Neural cell (in vitro differentiated cells): Measurements from ENCODE around the gene PHF12.

Experiments
- EP300 ChIP-seq: fragments of 450-650 bp; conservative IDR thresholded peaks from 2 replicates; pipeline ENCODE4 v1.6.1; 2014; ENCODE audit warnings: antibody characterized with exemption, mild to moderate bottlenecking, moderate library complexity; ENCODE audit not compliant: poor library complexity, severe bottlenecking
- EZH2 ChIP-seq: fragments of 200-600, 300-800 bp; shearing (Covaris generic), sonication (generic); IDR thresholded peaks from 2 replicates; pipeline ENCODE4 v1.6.1; 2014; ENCODE audit warnings: antibody characterized with exemption, low read length, borderline replicate concordance, mild to moderate bottlenecking; ENCODE audit not compliant: insufficient read depth, poor library complexity, severe bottlenecking
- MXI1 ChIP-seq: fragments of 450-650 bp; conservative IDR thresholded peaks from 2 replicates; pipeline ENCODE4 v1.6.1; 2014; ENCODE audit warnings: antibody characterized with exemption, mild to moderate bottlenecking; ENCODE audit not compliant: poor library complexity, severe bottlenecking
- POLR2AphosphoS5 ChIP-seq: IDR thresholded peaks from 2 replicates; pipeline ENCODE4 v1.6.1; 2012
- SMC3 ChIP-seq: fragments of 450-650 bp; conservative IDR thresholded peaks from 2 replicates; pipeline ENCODE4 v1.6.1; 2014; ENCODE audit warnings: antibody characterized with exemption, mild to moderate bottlenecking, moderate library complexity; ENCODE audit not compliant: poor library complexity
- TAF1 ChIP-seq: IDR thresholded peaks from 2 replicates; pipeline ENCODE4 v1.6.1; 2012; ENCODE audit warnings: low read depth
- TF ChIP-seq, protein P1 (sequence below): IDR thresholded peaks from 2 replicates; pipeline ENCODE4 v1.6.1; 2012; ENCODE audit warnings: borderline replicate concordance
- TF ChIP-seq, protein P2 (sequence below): fragments of 450-650 bp; IDR thresholded peaks from 2 replicates; pipeline ENCODE4 v1.5.1; 2014; ENCODE audit warnings: antibody characterized with exemption, mild to moderate bottlenecking, moderate library complexity; ENCODE audit not compliant: poor library complexity, severe bottlenecking

DNA sequence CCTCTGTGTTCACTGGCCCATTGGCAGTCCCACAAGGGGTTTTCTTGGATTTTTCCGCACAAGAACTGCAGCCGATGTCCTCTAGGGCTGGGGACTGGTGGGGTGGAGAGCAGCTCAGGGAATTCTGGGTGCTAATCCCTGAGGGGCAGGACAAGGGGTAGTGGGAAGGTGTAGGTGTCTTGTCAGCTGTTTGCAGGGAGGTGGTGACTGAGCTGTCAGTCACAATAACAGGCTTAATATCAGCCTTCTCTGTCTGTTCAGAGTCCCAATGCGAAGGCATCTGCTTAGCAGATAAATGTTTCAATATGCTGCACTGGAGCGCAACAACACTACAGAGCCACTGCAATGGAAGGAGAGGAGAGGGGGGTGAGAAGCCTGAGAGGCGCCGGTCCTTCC is 38.4 kb downstream of the PHF12 start:
- TF ChIP-seq, protein P1, sequence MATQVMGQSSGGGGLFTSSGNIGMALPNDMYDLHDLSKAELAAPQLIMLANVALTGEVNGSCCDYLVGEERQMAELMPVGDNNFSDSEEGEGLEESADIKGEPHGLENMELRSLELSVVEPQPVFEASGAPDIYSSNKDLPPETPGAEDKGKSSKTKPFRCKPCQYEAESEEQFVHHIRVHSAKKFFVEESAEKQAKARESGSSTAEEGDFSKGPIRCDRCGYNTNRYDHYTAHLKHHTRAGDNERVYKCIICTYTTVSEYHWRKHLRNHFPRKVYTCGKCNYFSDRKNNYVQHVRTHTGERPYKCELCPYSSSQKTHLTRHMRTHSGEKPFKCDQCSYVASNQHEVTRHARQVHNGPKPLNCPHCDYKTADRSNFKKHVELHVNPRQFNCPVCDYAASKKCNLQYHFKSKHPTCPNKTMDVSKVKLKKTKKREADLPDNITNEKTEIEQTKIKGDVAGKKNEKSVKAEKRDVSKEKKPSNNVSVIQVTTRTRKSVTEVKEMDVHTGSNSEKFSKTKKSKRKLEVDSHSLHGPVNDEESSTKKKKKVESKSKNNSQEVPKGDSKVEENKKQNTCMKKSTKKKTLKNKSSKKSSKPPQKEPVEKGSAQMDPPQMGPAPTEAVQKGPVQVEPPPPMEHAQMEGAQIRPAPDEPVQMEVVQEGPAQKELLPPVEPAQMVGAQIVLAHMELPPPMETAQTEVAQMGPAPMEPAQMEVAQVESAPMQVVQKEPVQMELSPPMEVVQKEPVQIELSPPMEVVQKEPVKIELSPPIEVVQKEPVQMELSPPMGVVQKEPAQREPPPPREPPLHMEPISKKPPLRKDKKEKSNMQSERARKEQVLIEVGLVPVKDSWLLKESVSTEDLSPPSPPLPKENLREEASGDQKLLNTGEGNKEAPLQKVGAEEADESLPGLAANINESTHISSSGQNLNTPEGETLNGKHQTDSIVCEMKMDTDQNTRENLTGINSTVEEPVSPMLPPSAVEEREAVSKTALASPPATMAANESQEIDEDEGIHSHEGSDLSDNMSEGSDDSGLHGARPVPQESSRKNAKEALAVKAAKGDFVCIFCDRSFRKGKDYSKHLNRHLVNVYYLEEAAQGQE, result no peak
- no peak for TF ChIP-seq EZH2
- TF ChIP-seq, protein P2, sequence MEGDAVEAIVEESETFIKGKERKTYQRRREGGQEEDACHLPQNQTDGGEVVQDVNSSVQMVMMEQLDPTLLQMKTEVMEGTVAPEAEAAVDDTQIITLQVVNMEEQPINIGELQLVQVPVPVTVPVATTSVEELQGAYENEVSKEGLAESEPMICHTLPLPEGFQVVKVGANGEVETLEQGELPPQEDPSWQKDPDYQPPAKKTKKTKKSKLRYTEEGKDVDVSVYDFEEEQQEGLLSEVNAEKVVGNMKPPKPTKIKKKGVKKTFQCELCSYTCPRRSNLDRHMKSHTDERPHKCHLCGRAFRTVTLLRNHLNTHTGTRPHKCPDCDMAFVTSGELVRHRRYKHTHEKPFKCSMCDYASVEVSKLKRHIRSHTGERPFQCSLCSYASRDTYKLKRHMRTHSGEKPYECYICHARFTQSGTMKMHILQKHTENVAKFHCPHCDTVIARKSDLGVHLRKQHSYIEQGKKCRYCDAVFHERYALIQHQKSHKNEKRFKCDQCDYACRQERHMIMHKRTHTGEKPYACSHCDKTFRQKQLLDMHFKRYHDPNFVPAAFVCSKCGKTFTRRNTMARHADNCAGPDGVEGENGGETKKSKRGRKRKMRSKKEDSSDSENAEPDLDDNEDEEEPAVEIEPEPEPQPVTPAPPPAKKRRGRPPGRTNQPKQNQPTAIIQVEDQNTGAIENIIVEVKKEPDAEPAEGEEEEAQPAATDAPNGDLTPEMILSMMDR, result no peak
- no peak for TF ChIP-seq POLR2AphosphoS5
- TF ChIP-seq SMC3, result no peak
- no peak for TF ChIP-seq EP300
- no peak for TF ChIP-seq TAF1
- no peak for TF ChIP-seq MXI1
